Uterus (tissue), 2 donors: ENCODE results near the gene FBN2.

ENCODE experiments used
- CTCF ChIP-seq, 4 experiments: fragments of 200-600 bp in 2 of 4; fragments of 450-650 bp in 2 of 4; sonication (generic) in 2 of 4; IDR thresholded peaks; one replicate each; pipeline ENCODE4 v1.5.1; 2016 to 2019; ENCODE audit warnings: antibody characterized with exemption in 4 of 4, mild to moderate bottlenecking in 2 of 4, moderate library complexity in 1 of 4
- POLR2A ChIP-seq, 2 donors: fragments of 450-650 bp; IDR thresholded peaks; one replicate each; pipeline ENCODE4 v1.6.1; 2016; ENCODE audit warnings: antibody characterized with exemption in 2 of 2, mild to moderate bottlenecking in 1 of 2, moderate library complexity in 1 of 2

GRCh38 chr5:128435861-128436260, 102.2 kb downstream of the FBN2 start:
- TF ChIP-seq CTCF (IDR thresholded peaks at IDR 0.05), result no peak
- no peak for TF ChIP-seq POLR2A (IDR thresholded peaks at IDR 0.05)
